Tibial nerve (tissue), 4 donors: ENCODE results near the gene ZFYVE16. TPM values are rescaled to one million over a fixed set of nuclear protein-coding genes. Genes with fewer than 3 reads are reported as not detected.

Source experiments
- DNase-seq, 2 donors: peaks; one replicate each; pipeline ENCODE4 v3.0.0-alpha.2; 2019; ENCODE audit warnings: low spot score in 2 of 2
- H3K27ac ChIP-seq, 4 donors: fragments of 200-600 bp; sonication (generic) in 3 of 4; one replicate each; pipeline ENCODE4 v1.5.1; 2017 to 2019; ENCODE audit warnings: mild to moderate bottlenecking in 1 of 4
- H3K27me3 ChIP-seq, 2 donors: fragments of 200-600 bp; sonication (generic) in 1 of 2; one replicate each; pipeline versions ENCODE4 v1.5.1 to v1.6.0; 2017 to 2019
- H3K36me3 ChIP-seq, 3 donors: fragments of 200-600 bp; sonication (generic); one replicate each; pipeline ENCODE4 v1.5.1; 2018 to 2019
- H3K4me1 ChIP-seq, 4 donors: fragments of 200-600 bp; sonication (generic) in 3 of 4; one replicate each; pipeline ENCODE4 v1.5.1; 2017 to 2019
- H3K4me3 ChIP-seq, 4 donors: fragments of 200-600 bp; sonication (generic) in 3 of 4; one replicate each; pipeline ENCODE4 v1.5.1; 2017 to 2019; ENCODE audit warnings: mild to moderate bottlenecking in 1 of 4, moderate library complexity in 1 of 4
- H3K9me3 ChIP-seq, 4 donors: fragments of 200-600 bp; sonication (generic) in 3 of 4; one replicate each; pipeline ENCODE4 v1.5.1; 2017 to 2019
- POLR2A ChIP-seq, 2 donors: fragments of 450-650 bp; IDR thresholded peaks; one replicate each; pipeline ENCODE4 v1.6.1; 2017; ENCODE audit warnings: antibody characterized with exemption in 2 of 2, mild to moderate bottlenecking in 2 of 2, moderate library complexity in 2 of 2
- WGBS, 2 donors: methylation state at CpG; one replicate each; pipeline ENCODE4 v1.1.5; 2018; 5-methylcytosine and 5-hydroxymethylcytosine counted together
- small RNA-seq: library from RNA; depleted of rRNA; stranded (forward); fragments of <200 nt; gene quantifications from one replicate; pipeline ENCODE3, GENCODE V24; 2016
- total RNA-seq, 4 donors: library from RNA; depleted of rRNA; stranded (reverse); fragments of >200 nt; gene quantifications; one replicate each; pipeline ENCODE4 v1.1.0, GENCODE V29; 2016

Gene ZFYVE16
- total RNA-seq, 4 donors from 2014 or later, result 30.2 to 43.2 (median 36.6) TPM

DNA sequence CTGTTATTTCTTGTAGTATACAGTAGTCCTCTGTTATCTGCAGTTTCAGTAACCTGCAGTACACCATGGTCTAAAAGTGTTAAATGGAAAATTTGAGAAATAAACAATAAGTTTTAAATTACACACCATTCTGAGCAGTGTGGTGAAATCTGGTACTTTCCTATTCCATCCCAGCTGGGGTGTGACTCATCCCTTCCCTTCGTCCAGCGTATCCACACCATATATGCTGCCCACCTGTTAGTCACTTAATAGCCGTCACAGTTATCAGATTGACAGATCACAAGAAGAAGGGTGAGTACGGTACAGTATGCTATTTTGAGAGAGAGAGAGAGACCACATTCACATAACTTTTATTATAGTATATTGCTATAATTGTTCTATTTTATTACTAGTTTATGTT, 109.0 kb downstream of the ZFYVE16 start:
- no peak for TF ChIP-seq POLR2A (IDR thresholded peaks at IDR 0.05)
- Histone ChIP-seq H3K27me3 (no peaks in the 10 kb centered on the region), H3K27ac (no peak overlapping the region), H3K4me1 (no peaks in the 10 kb centered on the region), H3K9me3 (no peaks in the 10 kb centered on the region), H3K4me3 (no peak overlapping the region), H3K36me3 (peaks cover 0 to 8% (median 0%) of the 10 kb centered on the region in 3 donors)
- WGBS, 2 donors, result 85 to 89% methylated on average over 4 of the region's 4 CpGs
- DNase-seq, result no peak

Small RNA genes within 50 kb of the gene (small RNA-seq; reads per million reads assigned to genes)
- gene RNU6-211P, result not detected

Other genes with a start within 250 kb of the ZFYVE16 start
- 10 to 100 TPM; 29.1 to 35.8 (median 32.3) TPM for gene SERINC5, start 152.0 kb upstream of the ZFYVE16 start, total RNA-seq
- gene SPZ1, start 88.1 kb upstream of the ZFYVE16 start, total RNA-seq, result not detected
- gene FAM151B, start 80.0 kb downstream of the ZFYVE16 start, total RNA-seq, result 1 to 10 TPM in 3 of 4 donors, under 1 TPM in 1; 0.90 to 6.1 (median 3.1) TPM
- gene ANKRD34B, start 162.2 kb downstream of the ZFYVE16 start, total RNA-seq, result not detected
- 10 to 100 TPM in 3 of 4 donors, 1 to 10 TPM in 1; 8.8 to 16.8 (median 12.4) TPM for gene MSH3, start 246.6 kb downstream of the ZFYVE16 start, total RNA-seq
- 10 to 100 TPM in 3 of 4 donors, 1 to 10 TPM in 1; 4.8 to 20.8 (median 12.0) TPM for gene DHFR, start 246.9 kb downstream of the ZFYVE16 start, total RNA-seq